ENCODE results near the gene PDE4B.

PDE4B gene

DNA sequence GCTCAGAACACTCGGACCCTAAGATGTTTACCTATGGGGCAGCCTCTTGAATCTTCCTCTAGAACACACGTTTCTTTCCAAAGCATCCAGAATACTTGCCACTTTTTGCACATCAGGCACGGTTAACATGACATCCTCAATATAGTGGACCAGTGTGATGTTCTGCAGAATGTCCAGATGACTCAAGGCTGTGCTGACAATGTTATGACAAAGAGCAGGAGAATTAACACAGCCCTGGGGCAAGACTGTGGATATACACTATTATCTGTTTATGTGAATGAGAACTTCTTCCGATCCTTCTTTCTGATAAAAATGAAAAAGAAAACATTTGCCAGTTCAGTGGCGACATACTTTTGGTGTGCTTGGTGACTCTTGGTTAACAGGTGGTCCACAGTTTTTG is 154.3 kb downstream of the PDE4B start:
- Histone ChIP-seq H2BK15ac (replicated peaks; ENCODE audit: low read depth) (no peak overlapping the region), H3K56ac (ENCODE audit: low read length) (no peak overlapping the region), H3K18ac (ENCODE audit: low read length) (no peak overlapping the region), H3K27me3 (ENCODE audit: insufficient read depth, low read length, poor library complexity) (no peaks in the 10 kb centered on the region), H3K4me2 (ENCODE audit: low read length) (no peak overlapping the region), H3K4ac (ENCODE audit: low read depth, low read length) (no peak overlapping the region), H3K79me1 (ENCODE audit: low read length) (no peaks in the 10 kb centered on the region), H3K79me2 (ENCODE audit: control insufficient read depth, insufficient read depth, low read length) (no peaks in the 10 kb centered on the region), H2AK5ac (ENCODE audit: low read length) (no peak overlapping the region), H3K23ac (ENCODE audit: low read length) (no peak overlapping the region), H3K4me3 (ENCODE audit: low read length) (no peak overlapping the region), H3K4me1 (ENCODE audit: control insufficient read depth, low read depth, low read length) (no peaks in the 10 kb centered on the region), H3K9ac (ENCODE audit: low read length) (no peak overlapping the region), H4K8ac (ENCODE audit: low read depth, low read length) (no peak overlapping the region), H4K5ac (ENCODE audit: low read length) (no peak overlapping the region), H2BK5ac (ENCODE audit: low read length) (no peak overlapping the region), H2BK120ac (ENCODE audit: low read depth, low read length) (no peak overlapping the region), H3K27ac (ENCODE audit: low read depth, low read length) (no peak overlapping the region), H3K36me3 (ENCODE audit: control insufficient read depth, insufficient read depth, low read length) (no peaks in the 10 kb centered on the region)
- WGBS (ENCODE audit: extremely low coverage, insufficient coverage, low lambda C conversion rate): no CpG with 5 or more reads among the region's 5 CpGs
- no peak for DNase-seq

DNA sequence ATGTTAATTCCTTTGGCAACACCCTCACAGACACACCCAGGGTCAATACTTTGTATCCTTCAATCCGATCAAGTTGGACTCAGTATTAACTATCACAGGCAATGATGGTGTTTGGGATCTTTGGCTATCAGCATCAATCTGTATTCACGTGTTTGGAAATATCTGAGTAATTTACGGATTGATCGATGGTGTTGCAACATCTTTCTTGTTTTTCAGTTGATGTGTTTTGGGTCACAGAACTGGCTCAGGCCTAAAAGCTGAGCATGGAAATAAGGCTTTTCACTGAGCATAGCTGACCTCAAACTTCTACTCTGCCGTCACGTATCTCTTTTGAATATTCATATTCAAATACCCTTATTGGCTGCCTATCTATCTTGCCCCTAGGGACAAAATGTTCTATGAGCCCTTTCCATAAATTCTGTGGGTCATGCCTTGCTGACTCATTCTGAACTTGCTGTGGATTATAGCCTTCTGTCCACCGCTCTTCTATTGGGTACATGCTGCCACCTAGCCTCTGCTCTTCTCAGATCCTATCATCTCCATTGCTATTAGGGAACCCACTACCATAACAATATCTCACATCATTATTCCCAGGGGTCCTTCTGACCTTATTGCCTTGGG is 156.0 kb downstream of the PDE4B start:
- H3K23ac ChIP-seq (ENCODE audit: low read length): no peak overlapping the region
- no peak overlapping the region for H3K27ac ChIP-seq (ENCODE audit: low read depth, low read length)
- no peak overlapping the region for H3K4me3 ChIP-seq (ENCODE audit: low read length)
- no peak overlapping the region for H2AK5ac ChIP-seq (ENCODE audit: low read length)
- no peak overlapping the region for H3K56ac ChIP-seq (ENCODE audit: low read length)
- H3K4me1 ChIP-seq (ENCODE audit: control insufficient read depth, low read depth, low read length): no peaks in the 10 kb centered on the region
- H2BK5ac ChIP-seq (ENCODE audit: low read length): no peak overlapping the region
- no peaks in the 10 kb centered on the region for H3K36me3 ChIP-seq (ENCODE audit: control insufficient read depth, insufficient read depth, low read length)
- H4K8ac ChIP-seq (ENCODE audit: low read depth, low read length): no peak overlapping the region
- H3K27me3 ChIP-seq (ENCODE audit: insufficient read depth, low read length, poor library complexity): no peaks in the 10 kb centered on the region
- WGBS (ENCODE audit: extremely low coverage, insufficient coverage, low lambda C conversion rate): no CpG with 5 or more reads among the region's 7 CpGs
- H3K4ac ChIP-seq (ENCODE audit: low read depth, low read length): no peak overlapping the region
- no peak overlapping the region for H4K5ac ChIP-seq (ENCODE audit: low read length)
- no peaks in the 10 kb centered on the region for H3K79me2 ChIP-seq (ENCODE audit: control insufficient read depth, insufficient read depth, low read length)
- no peak overlapping the region for H3K4me2 ChIP-seq (ENCODE audit: low read length)
- H2BK15ac ChIP-seq (replicated peaks; ENCODE audit: low read depth): no peak overlapping the region
- no peak overlapping the region for H2BK120ac ChIP-seq (ENCODE audit: low read depth, low read length)
- H3K9ac ChIP-seq (ENCODE audit: low read length): no peak overlapping the region
- H3K79me1 ChIP-seq (ENCODE audit: low read length): no peaks in the 10 kb centered on the region
- no peak overlapping the region for H3K18ac ChIP-seq (ENCODE audit: low read length)
- peak; percentile 60 for DNase-seq

DNA sequence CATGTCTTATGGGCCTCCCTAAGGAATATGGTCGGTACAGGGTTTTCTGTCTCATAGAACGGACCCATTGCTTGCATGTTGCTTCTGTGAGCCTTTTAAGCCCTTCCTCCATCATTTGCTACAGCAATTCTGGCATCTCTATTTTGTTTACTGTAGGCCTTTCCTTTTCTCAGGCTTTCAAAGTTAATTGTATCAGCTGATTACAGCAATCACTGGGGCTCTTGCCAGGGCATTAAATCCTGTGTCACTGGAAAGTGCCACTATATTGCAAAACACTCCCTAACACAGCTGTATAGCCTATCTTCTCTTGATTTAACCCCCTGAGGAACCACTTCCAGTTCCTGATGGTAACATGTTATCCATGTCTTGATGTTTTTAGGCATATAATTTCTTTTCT is 156.5 kb downstream of the PDE4B start:
- no peaks in the 10 kb centered on the region for H3K79me1 ChIP-seq (ENCODE audit: low read length)
- H2BK5ac ChIP-seq (ENCODE audit: low read length): no peak overlapping the region
- H3K56ac ChIP-seq (ENCODE audit: low read length): no peak overlapping the region
- no peak overlapping the region for H2AK5ac ChIP-seq (ENCODE audit: low read length)
- H3K9ac ChIP-seq (ENCODE audit: low read length): no peak overlapping the region
- H3K4me3 ChIP-seq (ENCODE audit: low read length): no peak overlapping the region
- no peak overlapping the region for H2BK15ac ChIP-seq (replicated peaks; ENCODE audit: low read depth)
- DNase-seq: no peak
- H3K36me3 ChIP-seq (ENCODE audit: control insufficient read depth, insufficient read depth, low read length): no peaks in the 10 kb centered on the region
- no peak overlapping the region for H2BK120ac ChIP-seq (ENCODE audit: low read depth, low read length)
- H3K4me1 ChIP-seq (ENCODE audit: control insufficient read depth, low read depth, low read length): no peaks in the 10 kb centered on the region
- WGBS (ENCODE audit: extremely low coverage, insufficient coverage, low lambda C conversion rate): no CpG with 5 or more reads among the region's 2 CpGs
- no peak overlapping the region for H3K27ac ChIP-seq (ENCODE audit: low read depth, low read length)
- H3K79me2 ChIP-seq (ENCODE audit: control insufficient read depth, insufficient read depth, low read length): no peaks in the 10 kb centered on the region
- no peak overlapping the region for H3K4ac ChIP-seq (ENCODE audit: low read depth, low read length)
- no peaks in the 10 kb centered on the region for H3K27me3 ChIP-seq (ENCODE audit: insufficient read depth, low read length, poor library complexity)
- H3K18ac ChIP-seq (ENCODE audit: low read length): no peak overlapping the region
- H3K23ac ChIP-seq (ENCODE audit: low read length): no peak overlapping the region
- H3K4me2 ChIP-seq (ENCODE audit: low read length): no peak overlapping the region
- H4K8ac ChIP-seq (ENCODE audit: low read depth, low read length): no peak overlapping the region
- H4K5ac ChIP-seq (ENCODE audit: low read length): no peak overlapping the region

DNA sequence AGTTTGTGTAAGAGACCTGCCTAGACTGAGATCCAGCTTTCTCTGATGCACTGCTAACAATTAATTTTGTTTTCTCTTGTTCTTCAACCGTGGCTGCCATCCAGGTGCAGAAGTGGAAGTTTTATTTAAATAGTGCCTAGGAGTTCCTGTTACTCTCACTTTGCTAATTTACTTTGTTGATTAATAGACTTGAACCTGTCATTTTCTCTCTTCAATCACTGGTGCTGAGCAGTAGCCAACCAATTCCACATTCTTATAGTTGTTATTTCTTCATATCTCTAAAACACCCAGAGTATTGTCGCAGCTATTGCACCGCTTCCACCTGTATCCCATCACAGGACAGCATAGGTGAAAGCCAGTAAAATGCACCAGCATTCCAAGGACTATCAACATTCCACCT is 157.2 kb downstream of the PDE4B start:
- Histone ChIP-seq H3K9ac (ENCODE audit: low read length) (no peak overlapping the region), H2BK120ac (ENCODE audit: low read depth, low read length) (no peak overlapping the region), H3K79me2 (ENCODE audit: control insufficient read depth, insufficient read depth, low read length) (no peaks in the 10 kb centered on the region), H3K27ac (ENCODE audit: low read depth, low read length) (no peak overlapping the region), H2BK15ac (replicated peaks; ENCODE audit: low read depth) (no peak overlapping the region), H4K8ac (ENCODE audit: low read depth, low read length) (no peak overlapping the region), H3K18ac (ENCODE audit: low read length) (no peak overlapping the region), H3K4ac (ENCODE audit: low read depth, low read length) (no peak overlapping the region), H3K4me1 (ENCODE audit: control insufficient read depth, low read depth, low read length) (no peaks in the 10 kb centered on the region), H3K23ac (ENCODE audit: low read length) (no peak overlapping the region), H3K4me3 (ENCODE audit: low read length) (no peak overlapping the region), H3K56ac (ENCODE audit: low read length) (no peak overlapping the region), H3K36me3 (ENCODE audit: control insufficient read depth, insufficient read depth, low read length) (no peaks in the 10 kb centered on the region), H3K4me2 (ENCODE audit: low read length) (no peak overlapping the region), H2BK5ac (ENCODE audit: low read length) (no peak overlapping the region), H3K27me3 (ENCODE audit: insufficient read depth, low read length, poor library complexity) (no peaks in the 10 kb centered on the region), H3K79me1 (ENCODE audit: low read length) (no peaks in the 10 kb centered on the region), H4K5ac (ENCODE audit: low read length) (no peak overlapping the region), H2AK5ac (ENCODE audit: low read length) (no peak overlapping the region)
- no peak for DNase-seq
- WGBS (ENCODE audit: extremely low coverage, insufficient coverage, low lambda C conversion rate): no CpG with 5 or more reads among the region's 3 CpGs

DNA sequence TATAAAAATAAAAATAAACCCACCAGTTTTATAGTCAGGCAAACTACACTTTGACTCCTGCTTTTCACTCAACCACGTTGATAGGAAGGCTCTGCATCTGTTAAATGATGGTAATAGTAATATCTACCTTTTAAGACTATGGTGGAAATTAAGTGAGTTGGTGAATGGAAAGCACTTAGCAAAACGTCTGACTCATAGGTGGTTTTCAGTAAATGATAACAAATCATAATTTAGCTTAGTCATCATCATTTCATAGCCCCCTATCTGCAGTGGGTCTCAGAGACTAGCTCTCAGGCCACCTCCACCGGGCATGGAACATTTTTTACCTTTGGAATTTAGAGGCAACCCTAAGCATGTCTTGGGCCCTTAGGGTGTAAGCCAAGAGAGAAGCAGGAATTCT is 160.0 kb downstream of the PDE4B start:
- H3K56ac ChIP-seq (ENCODE audit: low read length): no peak overlapping the region
- no peak overlapping the region for H3K27ac ChIP-seq (ENCODE audit: low read depth, low read length)
- H3K79me1 ChIP-seq (ENCODE audit: low read length): no peaks in the 10 kb centered on the region
- no peak overlapping the region for H2BK5ac ChIP-seq (ENCODE audit: low read length)
- no peak overlapping the region for H3K4me2 ChIP-seq (ENCODE audit: low read length)
- H4K8ac ChIP-seq (ENCODE audit: low read depth, low read length): no peak overlapping the region
- H3K18ac ChIP-seq (ENCODE audit: low read length): no peak overlapping the region
- H2BK120ac ChIP-seq (ENCODE audit: low read depth, low read length): no peak overlapping the region
- no peak overlapping the region for H3K9ac ChIP-seq (ENCODE audit: low read length)
- no peaks in the 10 kb centered on the region for H3K79me2 ChIP-seq (ENCODE audit: control insufficient read depth, insufficient read depth, low read length)
- no peak overlapping the region for H3K23ac ChIP-seq (ENCODE audit: low read length)
- no peak for DNase-seq
- no peak overlapping the region for H4K5ac ChIP-seq (ENCODE audit: low read length)
- H3K4me1 ChIP-seq (ENCODE audit: control insufficient read depth, low read depth, low read length): no peaks in the 10 kb centered on the region
- WGBS (ENCODE audit: extremely low coverage, insufficient coverage, low lambda C conversion rate): no CpG with 5 or more reads among the region's 3 CpGs
- H2BK15ac ChIP-seq (replicated peaks; ENCODE audit: low read depth): no peak overlapping the region
- no peaks in the 10 kb centered on the region for H3K27me3 ChIP-seq (ENCODE audit: insufficient read depth, low read length, poor library complexity)
- no peak overlapping the region for H2AK5ac ChIP-seq (ENCODE audit: low read length)
- no peaks in the 10 kb centered on the region for H3K36me3 ChIP-seq (ENCODE audit: control insufficient read depth, insufficient read depth, low read length)
- H3K4ac ChIP-seq (ENCODE audit: low read depth, low read length): no peak overlapping the region
- no peak overlapping the region for H3K4me3 ChIP-seq (ENCODE audit: low read length)

DNA sequence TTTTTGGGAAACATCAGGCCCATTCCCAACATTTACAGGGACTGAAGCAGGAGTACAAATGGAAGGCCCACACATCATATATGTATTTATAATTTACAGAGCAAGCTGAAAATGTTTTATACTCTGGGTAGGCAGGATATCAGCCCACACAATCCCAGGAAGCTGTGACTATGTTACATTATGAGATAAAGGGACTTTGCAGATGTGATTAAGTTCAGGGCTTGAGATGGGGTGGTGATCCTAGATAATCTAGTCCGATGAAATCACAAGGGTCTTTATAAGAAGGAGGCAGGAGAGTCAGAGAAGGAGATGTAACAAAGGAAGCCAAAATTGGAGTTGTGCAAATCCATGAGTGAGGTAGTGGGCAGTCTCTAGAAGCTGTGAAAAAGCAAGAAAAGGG is 160.5 kb downstream of the PDE4B start:
- WGBS (ENCODE audit: extremely low coverage, insufficient coverage, low lambda C conversion rate): no CpG with 5 or more reads among the region's 1 CpG
- Histone ChIP-seq H3K27ac (ENCODE audit: low read depth, low read length) (no peak overlapping the region), H4K8ac (ENCODE audit: low read depth, low read length) (no peak overlapping the region), H3K79me2 (ENCODE audit: control insufficient read depth, insufficient read depth, low read length) (no peaks in the 10 kb centered on the region), H2BK15ac (replicated peaks; ENCODE audit: low read depth) (no peak overlapping the region), H2BK5ac (ENCODE audit: low read length) (no peak overlapping the region), H3K23ac (ENCODE audit: low read length) (no peak overlapping the region), H3K79me1 (ENCODE audit: low read length) (no peaks in the 10 kb centered on the region), H3K27me3 (ENCODE audit: insufficient read depth, low read length, poor library complexity) (no peaks in the 10 kb centered on the region), H3K9ac (ENCODE audit: low read length) (no peak overlapping the region), H3K4ac (ENCODE audit: low read depth, low read length) (no peak overlapping the region), H3K4me2 (ENCODE audit: low read length) (no peak overlapping the region), H3K18ac (ENCODE audit: low read length) (no peak overlapping the region), H3K36me3 (ENCODE audit: control insufficient read depth, insufficient read depth, low read length) (no peaks in the 10 kb centered on the region), H4K5ac (ENCODE audit: low read length) (no peak overlapping the region), H3K56ac (ENCODE audit: low read length) (no peak overlapping the region), H3K4me3 (ENCODE audit: low read length) (no peak overlapping the region), H3K4me1 (ENCODE audit: control insufficient read depth, low read depth, low read length) (no peaks in the 10 kb centered on the region), H2AK5ac (ENCODE audit: low read length) (no peak overlapping the region), H2BK120ac (ENCODE audit: low read depth, low read length) (no peak overlapping the region)
- DNase-seq: no peak

All from mesendoderm (in vitro differentiated cells).